Measurements from ENCODE around the gene NME5.

Gene NME5

DNA sequence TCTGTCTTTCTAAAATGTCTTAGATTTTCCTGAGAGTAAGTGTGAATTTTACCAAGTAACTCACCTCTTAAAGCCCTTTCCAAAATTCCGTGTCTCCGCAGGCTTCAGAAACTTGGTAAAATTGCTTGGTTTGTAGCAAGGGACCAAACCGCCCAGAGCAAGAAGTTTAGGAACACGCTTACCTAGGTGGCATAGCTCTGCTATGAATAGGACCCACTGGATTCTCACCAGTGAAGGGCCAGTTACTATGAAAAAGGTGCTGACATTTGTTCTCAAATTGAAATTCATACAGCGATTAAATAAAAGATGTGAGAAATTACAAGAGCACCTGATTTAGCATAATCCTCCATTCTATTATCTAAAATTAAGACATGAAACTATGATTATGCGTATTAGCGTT is 6.7 kb downstream of the NME5 start:
- no peak for DNase-seq (ENCODE audit: low spot score)

DNA sequence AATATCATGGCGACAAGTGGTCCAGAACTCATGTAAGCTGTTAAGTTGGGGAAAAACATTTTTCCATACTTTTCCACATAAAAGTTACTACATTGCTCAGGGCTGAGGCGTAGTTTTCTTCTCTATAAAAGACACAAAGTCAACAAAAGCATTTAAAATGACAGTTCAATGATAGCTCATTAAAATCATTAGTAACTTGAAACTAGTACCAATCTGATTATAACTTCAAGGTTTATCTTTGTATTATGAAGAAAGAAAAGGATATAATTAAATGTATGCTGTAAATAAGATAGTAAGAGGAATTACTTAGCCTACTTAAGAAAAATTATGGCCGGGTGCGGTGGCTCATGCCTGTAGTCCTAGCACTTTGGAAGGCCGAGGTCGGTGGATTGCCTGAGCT is 9.9 kb downstream of the NME5 start:
- DNase-seq (ENCODE audit: low spot score), result no peak

DNA sequence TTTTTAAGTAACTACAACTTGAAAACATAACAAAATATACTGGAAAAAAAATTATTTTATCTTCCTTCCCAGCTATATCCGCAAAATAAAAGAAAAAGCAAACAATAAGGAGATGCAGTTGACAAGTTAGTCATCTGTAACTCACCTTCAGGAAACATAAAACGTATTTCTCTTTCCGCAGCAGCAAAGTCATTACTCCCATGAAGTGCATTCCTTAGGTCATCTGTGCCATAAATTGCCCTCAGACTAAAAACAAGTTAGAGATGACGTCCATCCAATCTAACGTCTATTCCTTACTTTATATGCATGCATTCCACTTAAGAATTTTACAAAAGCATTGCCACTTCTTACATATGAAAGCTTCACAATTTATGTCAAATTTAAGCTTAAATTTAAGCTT is 10.9 kb downstream of the NME5 start:
- no peak for DNase-seq (ENCODE audit: low spot score)

DNA sequence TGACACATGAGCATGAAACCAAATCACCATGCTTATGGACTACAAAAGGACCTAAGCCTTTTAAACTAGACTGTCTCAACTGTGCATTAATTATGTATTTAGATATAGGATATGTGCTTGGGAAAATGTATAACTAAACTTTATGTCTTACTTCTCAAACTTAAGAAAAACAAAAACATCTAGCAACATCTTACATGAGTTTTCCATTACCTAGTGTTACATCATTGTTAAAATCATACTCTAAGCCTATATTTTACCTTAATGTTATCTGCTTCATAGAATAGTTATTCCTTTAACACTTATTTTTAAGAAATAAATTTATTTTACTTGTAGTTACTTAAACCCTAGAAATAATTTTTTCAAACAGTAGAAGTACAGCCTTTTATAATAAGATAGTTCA is 24.0 kb downstream of the NME5 start:
- no peak for DNase-seq (ENCODE audit: low spot score)

DNA sequence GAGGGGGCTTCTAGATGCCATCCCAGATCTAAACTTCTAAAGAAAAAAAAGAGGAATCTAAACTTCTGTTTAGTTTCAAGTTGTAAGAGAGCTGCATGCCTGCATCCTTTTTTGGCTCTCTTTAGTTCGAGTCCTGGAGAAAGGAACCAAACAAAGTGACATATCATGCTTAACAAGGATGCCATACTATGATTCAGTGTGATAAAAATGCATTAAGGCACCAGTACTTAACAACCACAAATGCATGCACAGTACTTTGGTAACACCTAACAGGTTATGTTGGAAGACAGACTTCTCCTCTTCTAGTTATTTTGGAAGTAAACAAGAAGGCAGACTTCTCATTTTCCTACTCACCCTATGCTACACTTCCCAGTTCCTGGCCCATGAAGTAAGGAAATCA is 27.3 kb downstream of the NME5 start:
- DNase-seq (ENCODE audit: low spot score), result peak; percentile 55

DNA sequence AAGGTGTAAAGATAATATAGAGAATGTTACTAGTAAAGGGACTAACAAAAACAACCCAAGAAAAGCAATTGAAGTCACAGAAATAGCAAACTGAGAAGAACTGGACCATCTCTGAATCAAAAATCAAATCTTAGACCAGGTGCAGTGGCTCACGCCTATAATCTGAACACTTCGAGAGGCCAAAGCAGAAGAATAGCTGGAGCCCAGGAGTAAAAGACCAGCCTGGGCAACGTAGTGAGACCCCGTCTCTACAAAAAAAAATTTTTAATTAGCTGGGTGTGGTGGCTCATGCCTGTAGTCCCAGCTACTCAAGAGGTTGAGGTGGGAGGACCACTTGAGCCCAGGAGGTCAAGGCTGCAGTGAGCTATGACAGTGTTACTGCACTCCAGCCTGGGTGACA is 28.0 kb downstream of the NME5 start:
- DNase-seq (ENCODE audit: low spot score), result no peak

DNA sequence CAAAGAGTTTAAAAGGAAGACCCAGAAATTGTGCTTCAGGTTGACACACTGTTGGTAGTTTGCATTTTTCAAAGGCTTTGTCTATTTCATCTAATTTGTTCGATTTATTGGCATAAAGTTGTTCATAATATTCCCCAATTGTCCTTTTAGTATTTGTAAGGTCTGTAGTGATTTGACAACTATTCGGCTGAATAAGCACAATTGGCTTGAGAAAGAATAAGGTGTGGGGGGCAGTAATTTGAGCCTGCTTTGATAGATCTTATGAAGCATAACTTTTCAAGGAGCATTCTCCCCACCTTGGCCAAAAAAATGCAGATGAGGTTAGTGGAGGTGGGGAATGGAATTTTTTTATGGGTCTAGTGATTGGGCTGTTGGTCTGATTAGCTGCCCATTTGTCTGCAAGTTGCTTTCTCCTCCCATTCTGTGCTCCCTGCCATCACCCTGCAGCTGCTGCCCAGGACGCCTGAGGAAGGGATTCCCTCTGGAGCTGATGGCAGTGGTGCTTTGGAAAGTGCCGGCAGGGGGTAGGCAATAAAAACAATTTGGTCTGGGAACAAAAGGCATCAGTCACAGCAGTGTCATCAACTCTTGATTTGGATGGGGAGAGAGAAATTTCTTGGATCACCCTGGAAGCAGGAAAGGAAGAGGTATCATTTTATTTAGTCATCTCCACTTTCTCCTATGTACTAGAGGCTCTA is 28.8 kb downstream of the NME5 start:
- DNase-seq (ENCODE audit: low spot score), result no peak

DNA sequence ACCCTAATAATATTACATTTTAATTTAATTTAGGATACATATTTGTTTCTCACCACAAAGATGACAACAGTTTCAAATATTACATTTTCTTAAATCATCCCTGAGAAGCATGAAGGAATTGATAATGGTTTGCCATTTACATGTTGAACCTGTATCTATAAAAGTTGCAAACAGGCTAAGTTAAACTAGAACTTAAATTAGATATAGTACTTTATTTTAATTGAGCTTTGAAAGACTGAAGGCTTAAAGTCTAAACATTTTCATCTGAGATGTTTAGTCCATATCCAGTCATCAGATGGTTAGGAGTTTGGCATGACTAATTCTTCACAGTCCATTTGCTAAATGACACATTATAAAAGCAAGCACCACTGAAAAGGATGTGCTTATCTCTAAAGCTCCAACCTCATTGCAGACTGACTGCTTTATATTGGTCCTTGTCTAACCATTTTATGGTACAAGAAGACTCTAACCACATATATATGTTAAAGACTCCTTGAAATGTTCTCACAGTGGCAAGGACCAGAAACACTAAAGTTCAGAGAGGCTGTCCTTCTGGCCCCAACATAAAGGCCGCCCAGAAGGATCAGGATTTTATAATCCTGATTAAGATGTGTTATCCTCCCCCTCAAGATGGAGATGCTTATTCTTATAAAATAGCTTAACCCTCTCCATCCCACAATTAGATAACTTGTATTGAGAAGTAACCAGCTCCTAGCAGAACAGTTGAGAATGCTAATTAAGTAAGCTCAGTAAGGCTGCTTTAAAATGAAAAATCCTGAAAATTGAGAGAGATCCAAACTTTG is 29.6 kb downstream of the NME5 start:
- peak; percentile 61 for DNase-seq (ENCODE audit: low spot score)

DNA sequence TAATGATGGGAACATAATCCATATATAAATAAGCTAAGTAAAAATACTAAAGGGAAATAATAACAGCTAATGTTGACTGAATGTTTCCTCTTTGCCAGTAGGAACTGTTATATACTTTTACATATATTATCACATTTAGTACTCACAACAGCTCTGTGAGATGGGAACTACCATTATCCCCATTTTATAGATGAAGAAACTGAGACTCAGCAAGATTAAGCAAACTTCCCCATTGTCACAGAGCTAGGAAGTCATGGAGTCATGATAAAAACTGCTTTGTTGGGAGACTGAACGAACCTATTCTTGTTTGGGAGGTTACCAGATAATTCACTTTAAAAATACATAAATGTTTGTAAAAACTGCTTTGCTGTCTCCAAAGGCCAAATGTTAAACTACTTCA is 32.0 kb downstream of the NME5 start:
- DNase-seq (ENCODE audit: low spot score), result no peak

DNA sequence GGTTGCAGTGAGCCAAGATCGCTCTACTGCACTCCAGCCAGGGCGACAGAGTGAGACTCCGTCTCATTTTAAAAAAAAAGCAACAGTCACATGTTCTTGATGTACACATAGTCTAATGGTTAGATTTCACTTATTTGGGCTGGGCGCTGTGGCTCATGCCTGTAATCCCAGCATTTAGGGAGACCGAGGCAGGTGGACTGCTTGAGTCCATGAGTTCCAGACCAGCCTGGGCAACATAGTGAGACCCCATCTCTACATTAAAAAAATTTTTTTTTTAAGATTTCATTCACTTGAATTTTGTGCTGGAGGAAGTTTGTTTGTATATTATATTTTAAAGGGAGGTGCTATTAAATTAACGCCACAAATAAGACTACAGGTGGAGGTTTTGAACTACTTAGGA is 33.5 kb downstream of the NME5 start:
- no peak for DNase-seq (ENCODE audit: low spot score)

DNA sequence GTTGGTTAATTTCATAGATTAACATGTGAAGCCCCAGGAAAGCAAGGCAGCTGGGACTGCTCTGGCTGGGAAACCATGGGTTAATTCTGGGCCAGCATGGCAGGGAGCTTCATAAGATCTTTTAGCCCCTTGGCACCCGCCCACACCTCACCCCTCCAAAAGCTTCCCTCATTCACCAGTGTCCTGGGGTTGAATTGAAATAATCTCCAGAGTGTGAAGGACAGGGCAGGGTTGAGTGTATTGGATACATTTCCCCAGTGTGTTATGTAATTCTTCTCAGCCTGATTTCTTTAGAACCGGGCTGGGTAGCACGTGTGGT is 36.0 kb downstream of the NME5 start:
- DNase-seq (ENCODE audit: low spot score), result no peak

DNA sequence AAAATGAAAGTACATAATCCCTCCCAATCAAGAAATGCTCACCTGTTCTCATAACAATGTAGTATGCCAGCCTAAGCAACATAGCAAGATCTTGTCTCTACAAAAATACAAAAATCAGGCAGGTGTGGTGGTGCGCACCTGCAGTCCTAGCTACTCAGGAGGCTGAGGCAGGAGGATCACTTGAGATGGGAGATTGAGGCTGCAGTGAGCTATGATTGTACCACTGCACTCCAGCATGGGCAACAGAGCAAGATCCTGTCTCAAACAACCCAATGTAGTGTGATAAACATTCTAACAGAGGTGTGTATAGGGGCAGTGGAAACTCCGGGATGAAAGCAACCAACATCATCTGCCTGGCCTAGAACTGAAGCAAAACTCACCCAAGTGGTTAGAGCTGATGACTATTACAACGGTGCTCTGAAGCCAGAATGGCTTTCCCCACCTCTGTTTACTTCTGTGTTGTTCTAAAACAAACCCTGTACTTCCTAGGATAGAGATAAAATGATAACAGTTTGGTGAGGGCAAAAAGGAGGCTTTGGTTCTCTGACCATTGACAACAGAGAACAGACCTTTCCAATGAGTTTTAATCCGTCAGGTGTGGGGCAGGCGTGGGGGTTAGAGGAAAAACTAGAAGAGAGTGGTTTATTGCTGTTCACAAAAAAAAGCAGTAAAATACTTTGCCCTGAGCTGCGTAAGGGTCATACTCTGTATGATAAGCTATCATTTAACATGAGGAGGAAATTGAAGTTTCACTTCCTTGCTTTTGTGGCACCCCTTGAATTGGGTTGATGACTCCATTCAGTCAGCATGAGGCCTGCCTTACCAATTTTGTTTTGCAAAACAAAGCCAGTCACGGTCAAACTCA is 36.5 kb downstream of the NME5 start:
- DNase-seq (ENCODE audit: low spot score), result no peak

DNA sequence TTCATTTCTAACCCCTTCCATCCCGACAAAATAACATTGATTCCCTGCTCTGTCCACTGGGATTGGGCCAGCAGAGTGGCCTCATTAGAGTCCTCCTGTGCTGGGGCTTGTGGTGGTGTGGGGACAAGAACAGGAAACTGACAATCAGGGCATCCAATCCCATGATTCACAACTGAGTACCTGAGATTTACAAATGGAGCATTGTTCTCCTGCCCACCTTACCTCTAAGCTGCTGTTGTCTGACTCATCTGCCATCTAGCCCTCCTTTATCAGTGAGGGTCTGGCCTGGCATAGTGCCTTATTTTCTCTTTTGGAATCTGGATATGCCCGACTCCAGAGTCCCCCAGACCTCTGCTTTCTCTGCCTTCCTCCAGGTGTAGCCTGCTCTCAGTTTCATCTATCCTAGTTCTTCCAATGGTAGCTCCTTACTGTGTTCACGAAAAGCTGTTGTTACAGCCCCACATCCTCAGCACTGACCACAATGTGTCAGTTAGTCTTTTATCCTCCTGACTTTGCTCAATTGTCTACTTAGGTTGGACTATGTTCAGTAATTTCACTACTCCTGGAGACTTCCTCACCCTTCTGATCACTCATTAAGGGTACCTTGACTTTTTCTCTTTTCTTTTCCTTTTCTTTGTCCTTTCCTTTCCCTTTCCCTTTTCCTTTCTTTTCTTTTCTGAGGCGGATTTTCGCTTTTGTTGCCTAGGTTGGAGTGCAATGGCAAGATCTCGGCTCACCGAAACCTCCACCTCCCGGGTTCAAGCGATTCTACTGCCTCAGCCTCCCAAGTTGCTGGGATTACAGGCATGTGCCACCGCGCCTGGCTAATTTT is 42.0 kb downstream of the NME5 start:
- DNase-seq (ENCODE audit: low spot score), result peak; percentile 54

DNA sequence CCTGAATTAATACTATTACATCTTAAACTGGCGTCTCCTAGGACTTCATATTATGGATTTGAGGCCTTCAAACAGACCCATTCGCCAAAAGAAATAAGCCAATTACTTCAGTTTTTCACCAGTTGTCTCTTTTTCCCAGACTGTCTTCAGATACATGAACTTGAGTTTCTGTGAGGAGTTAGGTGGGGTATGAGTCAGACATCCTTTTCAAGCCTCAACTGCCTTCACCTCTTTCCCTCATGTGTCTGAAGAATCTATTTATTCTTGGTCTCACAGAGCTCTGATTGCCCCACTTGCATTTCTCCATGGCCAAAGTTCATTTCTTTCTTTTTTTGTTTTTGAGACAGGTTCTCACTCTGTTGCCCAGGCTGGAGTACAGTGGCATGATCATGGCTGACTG is 42.9 kb downstream of the NME5 start:
- DNase-seq (ENCODE audit: low spot score), result peak; percentile 58

DNA sequence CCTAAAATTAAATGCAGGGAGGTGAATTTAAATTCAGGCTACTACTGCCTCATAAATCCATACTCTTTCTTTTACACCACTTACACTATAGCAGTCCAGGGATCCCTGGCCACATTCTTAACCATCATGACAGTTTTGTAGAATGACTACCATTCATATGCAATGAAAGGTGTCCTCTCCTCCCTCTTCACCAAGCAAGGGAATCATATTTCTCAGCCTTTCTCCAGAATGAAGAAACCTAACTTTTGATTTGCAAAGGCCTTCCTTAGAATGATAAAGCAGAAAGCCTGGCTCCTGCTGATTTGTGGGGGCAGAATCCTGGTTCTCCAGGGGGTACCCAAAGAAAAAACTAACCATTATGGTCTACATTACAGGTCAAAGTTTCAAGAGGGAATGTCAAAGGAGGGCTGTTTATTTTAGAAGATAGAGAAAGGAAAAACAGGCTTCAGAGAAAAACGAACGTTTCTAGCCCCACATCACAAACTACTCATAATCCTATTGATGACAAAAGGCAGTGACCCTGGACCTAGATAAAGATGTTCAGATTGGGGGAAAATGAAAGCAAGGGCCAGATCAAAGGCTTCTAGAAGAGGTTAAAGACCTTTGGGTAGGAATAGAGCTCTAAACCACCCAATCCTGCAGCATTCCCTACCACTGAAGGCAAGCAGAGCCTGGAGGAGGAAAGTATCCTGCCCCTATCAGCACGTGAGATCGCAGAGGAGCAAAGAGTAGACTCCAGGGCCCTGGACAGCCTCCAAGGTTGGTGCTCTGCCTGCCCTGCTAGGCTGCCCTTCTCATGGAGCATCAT is 43.9 kb downstream of the NME5 start:
- no peak for DNase-seq (ENCODE audit: low spot score)

DNA sequence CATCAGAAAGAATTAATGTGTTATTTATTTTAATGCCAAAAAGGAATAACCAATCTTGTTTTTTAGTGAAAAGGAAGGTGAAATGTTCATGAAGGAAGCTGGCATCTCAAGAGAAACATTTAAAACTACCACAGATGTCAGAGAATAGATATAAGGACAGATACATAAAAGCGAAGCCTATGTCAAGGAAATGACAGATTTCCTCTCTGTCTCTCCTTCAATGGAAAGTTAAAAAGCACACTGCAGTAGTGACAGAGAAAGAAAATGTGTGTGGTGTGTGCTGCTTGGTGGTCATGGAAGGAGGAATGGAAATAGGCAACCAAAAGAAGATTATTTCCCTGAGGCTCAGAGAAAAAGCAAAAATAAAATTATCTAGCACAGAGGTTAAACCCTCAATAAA is 46.2 kb downstream of the NME5 start:
- DNase-seq (ENCODE audit: low spot score), result no peak

DNA sequence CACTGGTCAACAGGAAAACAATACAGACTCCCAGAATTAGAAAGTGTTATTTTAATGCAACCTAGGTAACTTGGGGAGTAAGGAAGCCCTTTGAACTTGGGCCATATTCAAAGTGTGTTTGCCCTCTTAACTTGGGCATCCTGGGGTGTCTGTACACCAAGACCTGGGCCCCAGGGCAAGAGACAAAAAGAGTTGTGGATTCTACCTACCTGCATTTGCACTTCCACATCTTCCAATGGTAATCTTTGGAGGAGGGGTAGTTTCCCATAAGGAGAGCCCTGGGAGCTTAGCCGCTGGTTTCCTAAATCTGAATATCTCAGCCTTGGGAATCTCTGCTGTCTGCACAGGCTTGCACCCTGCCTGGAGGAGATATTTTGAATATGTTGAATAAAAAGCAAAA is 46.9 kb downstream of the NME5 start:
- no peak for DNase-seq (ENCODE audit: low spot score)

DNA sequence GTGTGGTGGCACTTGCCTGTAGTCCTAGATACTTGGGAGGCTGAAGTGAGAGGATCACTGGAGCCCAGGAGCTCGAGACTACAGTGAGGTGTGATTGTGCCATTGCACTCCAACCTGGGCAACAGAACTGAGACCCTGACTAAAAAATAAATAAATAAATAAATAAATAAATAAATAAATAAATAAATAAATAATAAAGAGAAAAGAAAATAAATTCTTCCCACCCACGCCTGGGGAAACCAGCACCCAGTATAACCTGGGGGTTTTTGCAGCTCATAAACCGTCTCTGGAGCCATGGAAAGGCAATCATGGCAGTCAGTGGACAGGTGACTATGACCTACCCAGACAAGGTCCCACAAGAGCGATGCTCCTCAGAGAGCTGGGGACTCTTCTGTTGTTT is 47.5 kb downstream of the NME5 start:
- DNase-seq (ENCODE audit: low spot score), result no peak

DNA sequence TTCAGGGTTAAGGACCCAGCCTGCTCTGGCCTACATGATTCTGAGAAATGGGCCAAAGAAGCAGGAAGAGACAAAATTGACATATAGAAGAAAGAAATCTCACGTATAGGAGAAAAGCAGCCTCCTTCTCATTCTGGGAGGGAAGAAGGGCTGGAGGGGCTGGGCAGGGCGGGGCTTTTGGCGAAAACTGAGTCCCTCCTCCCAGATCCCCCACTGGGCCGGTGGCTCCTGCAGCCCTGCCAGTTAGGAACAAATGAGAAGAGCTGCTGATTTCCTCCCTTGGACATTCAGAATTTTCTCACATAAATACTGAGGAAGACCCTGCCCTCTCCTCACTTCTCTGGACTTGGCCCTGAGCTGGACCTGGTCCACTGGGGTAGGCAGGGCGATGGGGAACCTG is 55.5 kb downstream of the NME5 start, which contains the start of gene WNT8A:
Gene WNT8A, plus strand, starts transcription at position 332 of the 400 bp plus-strand sequence. CDS start 95 bp downstream, outside the sequence.
- no peak for DNase-seq (ENCODE audit: low spot score)

DNA sequence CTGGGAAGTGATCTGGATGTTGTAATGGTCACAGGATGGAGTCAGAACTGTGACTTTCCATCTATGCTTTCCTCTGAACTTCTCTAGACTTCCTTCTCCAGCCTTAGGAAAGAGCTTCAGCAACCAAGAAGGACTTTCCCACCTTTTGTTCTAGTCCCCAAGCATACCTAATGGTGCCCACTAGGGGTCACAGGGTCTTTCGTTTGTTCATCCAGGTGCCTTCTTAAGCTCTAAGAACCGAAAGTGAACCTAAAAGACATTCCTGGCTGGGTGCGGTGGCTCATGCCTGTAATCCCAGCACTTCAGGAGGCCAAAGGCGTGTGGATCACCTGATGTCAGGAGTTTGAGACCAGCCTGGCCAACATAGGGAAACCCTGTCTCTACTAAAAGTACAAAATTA is 57.2 kb downstream of the NME5 start:
- DNase-seq (ENCODE audit: low spot score), result no peak

DNA sequence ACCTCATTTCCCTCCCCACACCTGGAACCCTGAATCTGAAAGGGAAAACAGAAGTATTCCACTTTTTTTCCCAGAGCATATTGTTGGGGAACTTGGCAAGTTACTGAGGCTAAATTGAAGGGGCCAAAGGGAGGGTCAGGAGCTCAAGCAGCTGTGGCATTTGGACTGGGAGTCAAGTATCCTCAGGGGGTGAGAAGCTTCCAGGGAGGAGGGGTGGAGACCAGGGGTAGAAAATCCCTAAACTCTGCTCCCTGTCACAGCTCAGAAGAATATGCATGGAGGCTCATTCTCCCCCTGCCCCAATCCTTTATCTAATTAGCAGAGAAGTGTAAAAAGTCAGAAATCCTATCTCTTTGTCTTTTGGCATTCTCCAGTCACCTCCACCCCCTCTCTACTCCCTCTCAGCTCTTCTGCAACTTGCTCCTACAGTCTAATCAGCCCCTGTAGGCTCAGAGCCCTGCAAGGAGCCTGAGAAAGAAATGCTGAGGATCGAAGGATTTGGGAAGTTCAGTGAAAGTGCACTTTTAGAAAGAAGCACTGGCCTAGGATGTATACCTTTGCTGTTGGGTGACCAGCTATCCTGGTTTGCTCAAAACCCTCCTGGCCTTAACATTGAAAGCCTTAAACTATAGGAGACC is 61.1 kb downstream of the NME5 start:
- DNase-seq (ENCODE audit: low spot score), result no peak
